GM12878 (cell line): ENCODE data around the gene PIGV. TPM values are rescaled to one million over a fixed set of nuclear protein-coding genes. Genes with fewer than 3 reads are reported as not detected.

ENCODE experiments used
- ATAC-seq: fragments of 200-7000 bp; cut with Tn5 transposase; 3 replicates; pipeline ENCODE4 v1.9.1; 2020; ENCODE audit warnings: mild to moderate bottlenecking, moderate library complexity
- BruUV-seq: library from RNA; stranded (reverse); fragments of 400-500 nt; replicated peaks from 2 replicates; lab custom pipeline; 2021; lab: Mats Ljungman, UMichigan
- CTCF ChIA-PET: fragments of 300-600 bp; sonication (Branson Sonifier 250); formaldehyde crosslinking; extraction: SDS; loops from one replicate; lab custom pipeline; 2021; ENCODE audit warnings: inconsistent platforms; lab: Yijun Ruan, JAX
- POLR2A ChIA-PET: fragments of 350-600 bp; formaldehyde crosslinking; extraction: SDS; loops from one replicate; lab custom pipeline; 2021; ENCODE audit warnings: inconsistent platforms; lab: Charles Lee
- RAD21 ChIA-PET: fragments of 300-600 bp; sonication (Branson Sonifier 250); formaldehyde crosslinking; loops from one replicate; lab custom pipeline; 2023; ENCODE audit warnings: antibody characterized with exemption; ENCODE audit not compliant: unreplicated experiment; lab: Charles Lee
- SMC1A ChIA-PET: fragments of 300-600 bp; sonication (Branson Sonifier 250); formaldehyde crosslinking; loops from one replicate; lab custom pipeline; 2023; ENCODE audit not compliant: unreplicated experiment, uncharacterized antibody; lab: Charles Lee
- DNase-seq: peaks from one replicate; pipeline ENCODE4 v3.0.0-alpha.2; 2011; ENCODE audit warnings: low read depth, low spot score
- FAIRE-seq: peaks from 3 replicates; lab custom pipeline; 2011; peaks lifted over from hg19 to GRCh38; lab: Jason Lieb, UNC
- H2AFZ ChIP-seq: 2 replicates; pipeline ENCODE4 v1.6.0; 2011; ENCODE audit warnings: low read depth, low read length, control low read depth; ENCODE audit not compliant: control insufficient read depth
- H3K27ac ChIP-seq: 2 replicates; pipeline ENCODE4 v1.5.1; 2011; ENCODE audit warnings: control low read depth; ENCODE audit not compliant: control insufficient read depth, insufficient read depth
- H3K27me3 ChIP-seq, 2 experiments: replicated peaks in 1 of 2; 2 replicates each; pipeline versions ENCODE4 v1.6.0 to v1.6.1; 2011; ENCODE audit warnings: low read length in 1 of 2; ENCODE audit not compliant: control insufficient read depth in 2 of 2, insufficient read depth in 2 of 2
- H3K36me3 ChIP-seq, 2 experiments: 2 replicates each; pipeline ENCODE4 v1.5.1; 2011; ENCODE audit warnings: low read length in 1 of 2; ENCODE audit not compliant: control insufficient read depth in 2 of 2, insufficient read depth in 2 of 2
- H3K4me1 ChIP-seq: 2 replicates; pipeline ENCODE4 v1.6.1; 2011; ENCODE audit warnings: mild to moderate bottlenecking, low read length, moderate library complexity, mixed read lengths; ENCODE audit not compliant: control insufficient read depth, insufficient read depth
- H3K4me2 ChIP-seq: 2 replicates; pipeline ENCODE4 v1.6.0; 2011; ENCODE audit warnings: control low read depth; ENCODE audit not compliant: control insufficient read depth, insufficient read depth
- H3K4me3 ChIP-seq: fragments of 200-600 bp; sonication (generic); 2 replicates; pipeline ENCODE4 v1.5.1; 2016
- H3K79me2 ChIP-seq: 2 replicates; pipeline ENCODE4 v1.6.0; 2011; ENCODE audit warnings: low read length; ENCODE audit not compliant: control insufficient read depth, insufficient read depth
- H3K9ac ChIP-seq: 2 replicates; pipeline ENCODE4 v1.8.0; 2011; ENCODE audit warnings: low read length, control low read depth, mixed read lengths; ENCODE audit not compliant: control insufficient read depth, insufficient read depth
- H3K9me3 ChIP-seq: replicated peaks from 3 replicates; pipeline ENCODE4 v1.5.1; 2011; ENCODE audit warnings: mild to moderate bottlenecking, low read length; ENCODE audit not compliant: control insufficient read depth, insufficient read depth
- H4K20me1 ChIP-seq: 2 replicates; pipeline ENCODE4 v1.6.0; 2011; ENCODE audit not compliant: control insufficient read depth, insufficient read depth
- BACH1 ChIP-seq: fragments of 450-650 bp; IDR thresholded peaks from 2 replicates; pipeline ENCODE4 v1.6.1; 2017; ENCODE audit warnings: mild to moderate bottlenecking, borderline replicate concordance
- BCL3 ChIP-seq: IDR thresholded peaks from 2 replicates; pipeline ENCODE4 v1.6.1; 2011; ENCODE audit warnings: borderline replicate concordance, low read depth, mild to moderate bottlenecking, moderate library complexity, low read length; ENCODE audit not compliant: insufficient read depth, poor library complexity, severe bottlenecking
- CBFB ChIP-seq: IDR thresholded peaks from 2 replicates; pipeline ENCODE4 v1.6.1; 2016; ENCODE audit warnings: antibody characterized with exemption, low read depth
- E4F1 ChIP-seq: fragments of 450-650 bp; IDR thresholded peaks from 2 replicates; pipeline ENCODE4 v1.6.1; 2018; ENCODE audit warnings: borderline replicate concordance, mild to moderate bottlenecking; ENCODE audit not compliant: partially characterized antibody
- EGR1 ChIP-seq, 2 experiments: IDR thresholded peaks; 1 replicate in 1 of 2; 2 replicates in 1 of 2; pipeline ENCODE4 v1.6.1; 2011 to 2012; ENCODE audit warnings: low read depth in 2 of 2, low read length in 2 of 2, borderline replicate concordance in 1 of 2, mild to moderate bottlenecking in 1 of 2, moderate library complexity in 1 of 2
- HDGF ChIP-seq: fragments of 450-650 bp; IDR thresholded peaks from 2 replicates; pipeline ENCODE4 v1.6.1; 2016; ENCODE audit warnings: antibody characterized with exemption
- LARP7 ChIP-seq: fragments of 450-650 bp; IDR thresholded peaks from 2 replicates; pipeline ENCODE4 v1.6.1; 2017; ENCODE audit warnings: mild to moderate bottlenecking
- NBN ChIP-seq: fragments of 450-650 bp; IDR thresholded peaks from 2 replicates; pipeline ENCODE4 v1.6.1; 2016
- PKNOX1 ChIP-seq: fragments of 450-650 bp; IDR thresholded peaks from 2 replicates; pipeline ENCODE4 v1.6.1; 2016; ENCODE audit warnings: mild to moderate bottlenecking
- REST ChIP-seq: IDR thresholded peaks from 2 replicates; pipeline ENCODE4 v1.6.1; 2012; ENCODE audit warnings: mild to moderate bottlenecking, low read depth, low read length
- SMARCA5 ChIP-seq: fragments of 450-650 bp; IDR thresholded peaks from 2 replicates; pipeline ENCODE4 v1.6.1; 2017; ENCODE audit warnings: mild to moderate bottlenecking
- SP1 ChIP-seq: IDR thresholded peaks from one replicate; pipeline ENCODE4 v1.6.1; 2011; ENCODE audit warnings: low read depth, low read length
- SREBF1 ChIP-seq: IDR thresholded peaks from 2 replicates; pipeline ENCODE4 v1.6.1; 2012; ENCODE audit warnings: mild to moderate bottlenecking, low read length
- TARDBP ChIP-seq: IDR thresholded peaks from 2 replicates; pipeline ENCODE4 v1.6.1; 2016; ENCODE audit warnings: borderline replicate concordance
- TBL1XR1 ChIP-seq: IDR thresholded peaks from 2 replicates; pipeline ENCODE4 v1.6.1; 2012; ENCODE audit warnings: low read depth, low read length, improper control_type of control experiment
- WGBS: methylation state at CpG from one replicate; pipeline ENCODE4 v1.1.6; 2016; ENCODE audit warnings: low lambda C conversion rate; ENCODE audit not compliant: insufficient replicate concordance, insufficient coverage; ENCODE audit errors: missing lambda C conversion rate; 5-methylcytosine and 5-hydroxymethylcytosine counted together
- in situ Hi-C: fragments of 300-500 bp; cut with MboI; formaldehyde crosslinking; loops from 9 replicates; pipeline ENCODE4 v1.14.3; 2018; ENCODE audit warnings: mixed read lengths
- intact Hi-C: fragments of 100-400 bp; cut with micrococcal nuclease; formaldehyde crosslinking; loops from one replicate; pipeline ENCODE4 v1.14.2; 2022; ENCODE audit not compliant: unreplicated experiment
- polyA plus RNA-seq, 11 experiments: library from polyadenylated mRNA; depleted of rRNA in 4 of 11; unstranded in 6 of 11; stranded (reverse) in 5 of 11; fragments of >200 nt; fragmentation: Nextera tagmentation in 4 of 11; fragmentation: Illumina TruSeq in 1 of 11; extraction: Ambion mirVana in 4 of 11; extraction: Trizol in 1 of 11; gene quantifications; 1 replicate in 1 of 11; 2 replicates in 10 of 11; pipeline versions ENCODE4 v1.2.1 to v1.2.3, GENCODE V29; 2011 to 2016; ENCODE audit warnings: inconsistent platforms in 2 of 11, missing spikeins in 2 of 11, low read depth in 1 of 11
- total RNA-seq, 4 experiments: library from RNA; depleted of rRNA in 3 of 4; stranded (reverse); fragments of >200 nt in 3 of 4; fragmentation: Illumina TruSeq in 1 of 4; extraction: Trizol in 1 of 4; gene quantifications; 2 replicates each; pipeline versions ENCODE4 v1.2.1 to v1.2.3, GENCODE V29; 2013 to 2021

PIGV gene
- total and polyA plus RNA-seq, 10 of the 15 experiments (the other 5 are each of a cell fraction or from before 2014, with no cell fraction given): 8.8 to 18.1 (median 11.9) TPM

- no peak for TF ChIP-seq E4F1
- no peak for TF ChIP-seq TBL1XR1
- TF ChIP-seq BCL3: no peak
Measured at GRCh38 chr1:26775666-26776065, 12.1 kb upstream of the PIGV start (continued).

GRCh38 chr1:26779098-26779668, 8.6 kb upstream of the PIGV start:
- H3K27me3 ChIP-seq: no peaks in the 10 kb centered on the region
- RAD21 ChIA-PET: no interaction called here
- intact Hi-C loops (no loop called here), in situ Hi-C loops (loop anchor here (5.0 kb wide), 1 partner anchor 48 kb away; the partner anchor contains the start of gene ZDHHC18)
- peaks cover 33 to 40% of the 10 kb centered on the region in 2 experiments for H3K36me3 ChIP-seq
- SMC1A ChIA-PET: interaction anchor here (0.8 to 2.1 kb wide), 4 partner anchors 11 to 181 kb away, joined by 4 to 5 read pairs (median 5); no protein-coding TSS in a partner anchor
- FAIRE-seq (no peak), DNase-seq (no peak), ATAC-seq (no peak)
- H4K20me1 ChIP-seq: no peaks in the 10 kb centered on the region
- no peak overlapping the region for H3K27ac ChIP-seq
- no peak overlapping the region for H2AFZ ChIP-seq
- H3K4me2 ChIP-seq: no peak overlapping the region
- no peak overlapping the region for H3K4me3 ChIP-seq
- no TSS peak for BruUV-seq
- H3K9ac ChIP-seq: no peak overlapping the region
- no peaks in the 10 kb centered on the region for H3K9me3 ChIP-seq
- no peaks in the 10 kb centered on the region; the same call in 1 of the 2 replicates for H3K79me2 ChIP-seq
- POLR2A ChIA-PET: interaction anchor here (0.6 to 1.2 kb wide), 4 partner anchors 70 to 96 kb away, joined by 3 read pairs; no protein-coding TSS in a partner anchor
- 96% methylated on average over 11 of the region's 11 CpGs for WGBS
- peaks cover under 1% of the 10 kb centered on the region; the same call in 1 of the 2 replicates for H3K4me1 ChIP-seq
- CTCF ChIA-PET: interaction anchor here (0.8 to 1.9 kb wide), 5 partner anchors 10 to 178 kb away, joined by 3 to 9 read pairs (median 5); no protein-coding TSS in a partner anchor
- TF ChIP-seq NBN: no peak
- no peak for TF ChIP-seq PKNOX1
- TF ChIP-seq SMARCA5: no peak
- TF ChIP-seq HDGF: no peak
- TF ChIP-seq SP1: no peak
- TF ChIP-seq CBFB: no peak
- no peak for TF ChIP-seq EGR1 (IDR thresholded peaks at IDR 0.05; ENCODE audit: borderline replicate concordance in 1 of 2, low read depth in 2 of 2, low read length in 2 of 2)
- TF ChIP-seq TARDBP: no peak
- no peak for TF ChIP-seq REST
- TF ChIP-seq BACH1: no peak
- no peak for TF ChIP-seq LARP7
- TF ChIP-seq SREBF1: no peak
